ENCODE data around the gene ZFP14.
"Not testable (repeated sequence)": the region's sequence is repeated elsewhere in the genome, so short reads cannot be mapped to it uniquely, and the experiment has no call there.

The ZFP14 gene

DNA sequence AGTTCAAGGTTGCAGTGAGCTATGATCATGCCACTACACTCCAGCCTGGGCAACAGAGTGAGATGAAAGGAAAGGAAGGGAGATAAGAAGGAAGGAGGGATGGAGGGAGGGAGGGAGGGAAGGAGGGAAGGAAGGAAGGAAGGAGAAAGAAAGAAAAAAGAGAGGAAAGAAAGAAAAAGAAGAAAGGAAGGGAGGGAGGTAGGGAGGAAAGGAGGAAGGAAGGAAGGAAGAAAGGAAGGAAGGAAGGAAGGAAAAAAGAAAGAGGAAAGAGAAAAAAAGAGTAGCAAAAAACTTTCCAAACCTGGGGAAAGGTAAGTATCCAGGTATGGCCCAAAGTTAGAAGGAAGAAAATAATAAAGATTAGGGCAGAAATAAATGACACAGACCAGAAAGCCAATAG lies 7.1 kb downstream of the ZFP14 start:
- no peak for DNase-seq (ENCODE audit: low read depth, low spot score)

DNA sequence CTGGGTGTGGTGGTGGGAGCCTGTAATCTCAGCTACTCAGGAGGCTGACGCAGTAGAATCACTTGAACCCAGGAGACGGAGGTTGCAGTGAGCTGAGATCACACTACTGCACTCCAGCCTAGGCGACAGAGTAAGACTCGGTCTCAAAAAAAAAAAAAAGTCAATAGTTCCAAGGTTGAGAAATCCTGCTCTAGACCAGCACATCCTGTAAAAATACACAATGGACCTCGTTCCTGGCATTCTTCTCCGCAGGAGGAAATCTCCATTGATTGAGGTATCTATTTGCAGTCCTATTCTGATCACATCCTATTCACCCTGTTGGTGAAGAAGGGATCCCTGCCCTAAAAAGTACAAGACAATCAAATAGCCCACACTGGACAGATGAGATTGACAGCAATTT lies 15.2 kb downstream of the ZFP14 start:
- TF ChIP-seq EZH2 (IDR thresholded peaks at IDR 0.05): no peak
- TF ChIP-seq FOXP2 (optimal IDR thresholded peaks at IDR 0.05; ENCODE audit: control extremely low read depth, extremely low read length, insufficient read depth): no peak
- TF ChIP-seq POLR2AphosphoS5 (IDR thresholded peaks at IDR 0.05; ENCODE audit: borderline replicate concordance, low read depth, low read length): no peak
- Histone ChIP-seq H3K4me3 (no peak overlapping the region), H3K9ac (ENCODE audit: insufficient read length) (no peak overlapping the region), H3K36me3 (ENCODE audit: insufficient read depth, low read length) (peaks cover 38% of the 10 kb centered on the region; the same call in 1 of the 2 replicates), H3K27ac (no peak overlapping the region), H3K9me3 (ENCODE audit: low read depth, low read length) (no peaks in the 10 kb centered on the region)
- DNase-seq (ENCODE audit: low read depth, low spot score): no peak

More for the DNA sequence above, 7.1 kb downstream of the ZFP14 start:
- no peak overlapping the region for H3K9ac ChIP-seq (ENCODE audit: insufficient read length)
- H3K4me3 ChIP-seq: no peak overlapping the region
- no peak overlapping the region for H3K27ac ChIP-seq
- peaks cover 2% of the 10 kb centered on the region; the same call in 1 of the 2 replicates for H3K36me3 ChIP-seq (ENCODE audit: insufficient read depth, low read length)
- H3K9me3 ChIP-seq (ENCODE audit: low read depth, low read length): no peaks in the 10 kb centered on the region
- no peak for TF ChIP-seq FOXP2 (optimal IDR thresholded peaks at IDR 0.05; ENCODE audit: control extremely low read depth, extremely low read length, insufficient read depth)
- TF ChIP-seq POLR2AphosphoS5 (IDR thresholded peaks at IDR 0.05; ENCODE audit: borderline replicate concordance, low read depth, low read length): no peak
- no peak for TF ChIP-seq EZH2 (IDR thresholded peaks at IDR 0.05)

DNA sequence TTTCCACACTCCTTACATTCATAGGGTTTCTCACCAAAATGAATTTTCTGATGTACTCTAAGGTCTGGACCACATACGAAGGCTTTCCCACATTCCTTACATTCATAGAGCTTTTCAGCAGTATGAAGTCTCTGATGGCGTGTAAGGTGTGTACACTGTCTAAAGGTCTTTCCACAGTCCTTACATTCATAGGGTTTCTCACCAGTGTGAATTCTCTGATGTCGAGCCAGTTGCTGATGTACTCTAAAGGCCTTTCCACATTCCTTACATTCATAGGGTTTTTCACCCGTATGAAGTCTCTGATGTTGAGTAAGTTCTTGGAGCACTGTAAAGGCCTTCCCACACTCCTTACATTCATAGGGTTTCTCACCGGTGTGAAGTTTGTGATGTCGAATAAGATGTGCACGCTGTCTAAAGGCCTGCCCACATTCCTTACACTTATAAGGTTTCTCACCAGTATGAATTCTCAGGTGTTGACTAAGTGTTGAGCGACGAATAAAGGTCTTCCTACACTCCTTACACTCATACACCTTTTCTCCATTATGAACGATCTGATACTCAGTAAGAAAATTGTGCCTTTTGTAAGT lies 38.1 kb downstream of the ZFP14 start:
- no peak for TF ChIP-seq FOXP2 (optimal IDR thresholded peaks at IDR 0.05; ENCODE audit: control extremely low read depth, extremely low read length, insufficient read depth)
- no peak for TF ChIP-seq EZH2 (IDR thresholded peaks at IDR 0.05)
- TF ChIP-seq POLR2AphosphoS5 (IDR thresholded peaks at IDR 0.05; ENCODE audit: borderline replicate concordance, low read depth, low read length): no peak
- H3K27ac ChIP-seq: no peak overlapping the region
- DNase-seq (ENCODE audit: low read depth, low spot score): no peak
- H3K9ac ChIP-seq (ENCODE audit: insufficient read length): no peak overlapping the region
- H3K9me3 ChIP-seq (ENCODE audit: low read depth, low read length): peaks cover 11% of the 10 kb centered on the region; the same call in 1 of the 2 replicates
- H3K36me3 ChIP-seq (ENCODE audit: insufficient read depth, low read length): no peaks in the 10 kb centered on the region
- H3K4me3 ChIP-seq: no peak overlapping the region

DNA sequence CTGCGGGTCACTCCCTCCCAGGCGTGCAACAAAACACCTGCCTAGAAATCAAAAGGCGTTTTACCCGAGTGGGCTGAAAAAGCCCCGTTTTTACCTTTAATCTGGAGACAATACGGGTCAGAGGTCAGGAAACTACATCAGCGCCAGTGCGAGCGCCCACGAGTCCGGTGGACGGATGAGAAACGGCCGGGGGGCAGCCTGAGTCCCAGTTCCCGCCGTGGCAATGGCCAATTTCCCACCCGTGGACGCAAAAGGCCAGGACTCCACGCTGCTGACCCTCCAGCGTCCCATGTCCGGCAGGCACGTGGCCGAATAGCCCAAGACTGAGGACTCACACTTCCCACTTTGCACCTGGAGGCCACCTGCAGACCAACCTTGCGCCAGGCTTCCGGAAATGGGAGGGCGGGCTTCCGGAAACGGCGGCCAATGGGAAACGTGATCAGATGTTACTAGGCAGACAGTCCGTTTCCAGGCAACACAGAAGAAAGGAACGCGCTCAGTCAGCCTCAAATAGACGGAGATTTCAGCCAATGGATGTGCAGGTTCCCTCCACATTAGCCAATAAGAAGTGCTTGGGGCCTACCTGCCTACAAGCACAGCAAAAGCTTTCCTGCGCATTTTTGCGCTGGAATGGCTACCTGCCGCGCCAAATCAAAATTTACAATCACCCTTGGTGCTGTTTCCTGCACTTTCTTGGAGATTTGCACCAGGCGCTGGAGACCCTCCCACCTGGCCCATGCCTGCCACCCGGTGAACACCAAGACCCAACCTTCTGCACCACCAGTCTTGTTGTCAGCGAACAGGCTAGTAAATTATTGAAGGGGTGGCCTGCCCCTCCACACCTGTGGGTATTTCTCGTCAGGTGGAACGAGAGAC lies 47.4 kb downstream of the ZFP14 start:
- no peak for TF ChIP-seq FOXP2 (optimal IDR thresholded peaks at IDR 0.05; ENCODE audit: control extremely low read depth, extremely low read length, insufficient read depth)
- peak; percentile 79 for TF ChIP-seq POLR2AphosphoS5 (IDR thresholded peaks at IDR 0.05; ENCODE audit: borderline replicate concordance, low read depth, low read length)
- peak overlapping the region; percentile 80 for H3K9ac ChIP-seq (ENCODE audit: insufficient read length)
- H3K9me3 ChIP-seq (ENCODE audit: low read depth, low read length): no peaks in the 10 kb centered on the region; the same call in 1 of the 2 replicates
- peak overlapping the region; percentile 97 for H3K4me3 ChIP-seq
- DNase-seq (ENCODE audit: low read depth, low spot score): peak; percentile 88
- peaks cover 39% of the 10 kb centered on the region for H3K36me3 ChIP-seq (ENCODE audit: insufficient read depth, low read length)
- H3K27ac ChIP-seq: no peak overlapping the region

DNA sequence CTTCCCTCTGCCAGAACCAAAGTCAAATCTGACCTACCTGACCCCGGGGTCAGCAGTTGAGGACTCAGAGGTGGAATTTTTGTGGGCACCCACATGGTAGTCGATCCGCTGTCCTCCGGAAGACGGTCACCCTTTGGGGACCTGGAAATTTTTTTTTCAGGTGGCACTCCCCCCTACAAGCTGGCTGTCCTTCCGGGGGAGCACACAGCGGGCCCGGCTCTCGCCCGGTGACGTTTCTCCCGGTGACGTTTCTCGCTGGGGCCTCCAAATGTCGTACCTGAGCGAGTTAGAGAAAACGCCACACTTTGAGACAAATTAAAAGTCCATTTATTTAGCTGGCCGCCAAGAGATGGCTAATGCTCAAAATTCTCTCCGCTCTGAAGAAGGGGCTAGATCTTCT lies 48.8 kb downstream of the ZFP14 start:
- TF ChIP-seq EZH2 (IDR thresholded peaks at IDR 0.05): no peak
- no peak for TF ChIP-seq FOXP2 (optimal IDR thresholded peaks at IDR 0.05; ENCODE audit: control extremely low read depth, extremely low read length, insufficient read depth)
- TF ChIP-seq POLR2AphosphoS5 (IDR thresholded peaks at IDR 0.05; ENCODE audit: borderline replicate concordance, low read depth, low read length): no peak
- no peak for DNase-seq (ENCODE audit: low read depth, low spot score)
- Histone ChIP-seq H3K27ac (no peak overlapping the region), H3K4me3 (peak overlapping the region; percentile 97), H3K9ac (ENCODE audit: insufficient read length) (no peak overlapping the region), H3K36me3 (ENCODE audit: insufficient read depth, low read length) (peaks cover 53% of the 10 kb centered on the region), H3K9me3 (ENCODE audit: low read depth, low read length) (no peaks in the 10 kb centered on the region; the same call in 1 of the 2 replicates)

DNA sequence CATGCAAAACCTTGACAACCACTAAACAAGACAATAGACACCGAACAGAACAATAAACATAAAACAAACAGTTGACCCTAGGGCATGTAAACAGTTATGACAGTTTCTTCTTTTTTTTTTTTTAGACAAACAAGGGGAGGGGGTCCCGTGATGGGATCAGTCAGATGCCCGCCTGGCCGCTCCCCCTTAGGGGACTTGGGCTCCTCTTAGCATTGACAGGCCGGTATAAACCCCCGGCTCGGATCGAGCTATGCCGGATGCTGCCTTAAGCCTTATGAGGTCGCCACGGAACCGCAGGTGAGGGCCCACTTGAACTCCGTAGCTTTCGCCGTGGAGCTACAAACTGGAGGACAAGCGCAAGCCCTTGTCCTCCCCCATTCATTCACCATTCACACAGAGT lies 49.5 kb downstream of the ZFP14 start:
- H3K9me3 ChIP-seq (ENCODE audit: low read depth, low read length); H3K4me3 ChIP-seq; H3K9ac ChIP-seq (ENCODE audit: insufficient read length); H3K27ac ChIP-seq; DNase-seq (ENCODE audit: low read depth, low spot score): not testable (repeated sequence)
- peaks cover 56% of the 10 kb centered on the region for H3K36me3 ChIP-seq (ENCODE audit: insufficient read depth, low read length)

DNA sequence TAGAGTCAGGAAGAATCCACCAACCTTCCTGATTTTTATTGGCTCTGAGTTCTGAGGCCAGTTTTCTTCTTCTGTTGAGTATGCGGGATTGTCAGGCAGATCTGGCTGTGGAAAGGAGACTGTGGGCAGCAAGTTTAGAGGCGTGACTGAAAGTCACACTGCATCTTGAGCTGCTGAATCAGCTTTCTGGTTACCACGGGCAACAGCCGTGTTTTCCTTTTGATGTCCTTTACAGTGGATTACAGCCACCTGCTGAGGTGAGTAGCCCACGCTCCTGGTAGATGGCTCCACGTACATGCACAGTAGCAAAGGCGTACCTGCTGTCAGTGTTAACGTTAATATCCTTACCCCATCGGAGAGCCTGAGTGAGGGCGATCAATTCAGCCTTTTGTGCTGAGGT lies 52.4 kb downstream of the ZFP14 start:
- peaks cover 56% of the 10 kb centered on the region for H3K36me3 ChIP-seq (ENCODE audit: insufficient read depth, low read length)

DNA sequence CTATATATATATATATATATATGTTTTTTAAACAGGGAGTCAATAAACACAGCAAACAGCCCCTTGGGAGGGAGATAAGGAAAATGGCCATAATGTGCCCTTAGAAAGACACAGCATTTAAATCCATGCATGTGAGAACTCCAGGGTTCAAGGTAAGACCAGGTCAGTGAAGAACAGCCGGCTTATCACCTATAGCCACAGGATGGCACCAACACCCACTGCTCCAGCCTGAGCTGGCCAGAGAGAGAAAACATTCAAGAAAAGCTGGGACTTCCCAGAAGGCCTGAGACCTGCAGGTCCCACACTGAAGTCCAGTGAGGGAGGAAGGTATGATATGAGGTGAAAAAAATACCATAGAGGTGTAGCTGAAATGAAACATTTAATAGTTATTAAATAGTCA lies 63.8 kb downstream of the ZFP14 start:
- not testable (repeated sequence) for H3K36me3 ChIP-seq (ENCODE audit: insufficient read depth, low read length); H3K9ac ChIP-seq (ENCODE audit: insufficient read length); H3K9me3 ChIP-seq (ENCODE audit: low read depth, low read length); DNase-seq (ENCODE audit: low read depth, low spot score); H3K4me3 ChIP-seq; H3K27ac ChIP-seq

More for the DNA sequence above, 52.4 kb downstream of the ZFP14 start:
- DNase-seq (ENCODE audit: low read depth, low spot score); H3K9ac ChIP-seq (ENCODE audit: insufficient read length); H3K9me3 ChIP-seq (ENCODE audit: low read depth, low read length); H3K4me3 ChIP-seq; H3K27ac ChIP-seq: not testable (repeated sequence)

DNA sequence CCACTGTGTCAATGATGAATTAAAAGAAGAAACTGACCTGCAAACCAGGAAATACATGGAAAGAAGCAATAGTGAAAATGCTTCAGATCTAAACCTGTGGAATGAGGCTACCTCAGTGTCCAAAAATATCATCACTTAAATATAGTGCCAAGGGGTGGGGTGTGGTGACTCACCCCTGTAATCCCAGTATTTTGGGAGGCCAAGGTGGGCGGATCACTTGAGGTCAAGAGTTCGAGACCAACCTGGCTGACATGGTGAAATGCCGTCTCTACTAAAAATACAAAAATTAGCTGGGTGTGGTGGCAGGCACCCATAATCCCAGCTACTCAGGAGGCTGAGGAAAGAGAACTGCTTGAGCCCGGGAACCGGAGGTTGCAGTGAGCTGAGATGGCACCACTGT lies 64.9 kb downstream of the ZFP14 start:
- not testable (repeated sequence) for H3K36me3 ChIP-seq (ENCODE audit: insufficient read depth, low read length); H3K27ac ChIP-seq; H3K9me3 ChIP-seq (ENCODE audit: low read depth, low read length); DNase-seq (ENCODE audit: low read depth, low spot score); H3K4me3 ChIP-seq; H3K9ac ChIP-seq (ENCODE audit: insufficient read length)

DNA sequence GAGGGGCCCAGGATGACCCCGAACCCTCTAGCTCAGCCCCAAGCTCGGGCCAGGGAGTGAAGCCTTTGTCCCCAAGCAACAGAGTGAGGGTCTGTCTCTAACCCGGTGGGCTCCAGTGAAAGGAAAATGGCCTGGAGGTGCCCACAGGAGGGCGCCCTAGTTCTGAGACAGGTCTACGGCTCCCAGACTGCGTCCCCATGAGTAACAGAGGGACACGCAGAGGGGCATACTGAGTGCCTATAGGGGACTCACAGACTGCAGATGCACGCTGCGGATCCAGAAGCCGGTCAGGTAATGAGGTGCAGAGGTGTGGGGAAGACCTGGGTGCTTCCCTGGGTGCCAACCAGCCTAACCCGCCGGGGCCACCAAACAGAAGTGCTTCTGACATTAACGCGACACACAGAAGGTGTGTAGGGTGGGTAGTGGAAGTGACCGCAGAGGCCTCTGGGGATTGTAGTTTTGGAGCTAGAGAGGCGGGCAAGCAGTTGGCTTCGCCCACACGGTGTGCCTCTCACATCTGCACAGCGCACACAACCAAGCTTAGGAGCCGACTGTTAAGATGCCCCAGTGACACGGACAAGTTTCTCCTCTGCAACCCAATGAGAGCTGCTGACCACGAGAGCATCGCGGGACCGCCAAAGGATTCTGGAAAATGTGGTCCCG lies 67.8 kb downstream of the ZFP14 start:
- not testable (repeated sequence) for H3K4me3 ChIP-seq; DNase-seq (ENCODE audit: low read depth, low spot score); H3K9ac ChIP-seq (ENCODE audit: insufficient read length); H3K36me3 ChIP-seq (ENCODE audit: insufficient read depth, low read length); H3K27ac ChIP-seq; H3K9me3 ChIP-seq (ENCODE audit: low read depth, low read length)

DNA sequence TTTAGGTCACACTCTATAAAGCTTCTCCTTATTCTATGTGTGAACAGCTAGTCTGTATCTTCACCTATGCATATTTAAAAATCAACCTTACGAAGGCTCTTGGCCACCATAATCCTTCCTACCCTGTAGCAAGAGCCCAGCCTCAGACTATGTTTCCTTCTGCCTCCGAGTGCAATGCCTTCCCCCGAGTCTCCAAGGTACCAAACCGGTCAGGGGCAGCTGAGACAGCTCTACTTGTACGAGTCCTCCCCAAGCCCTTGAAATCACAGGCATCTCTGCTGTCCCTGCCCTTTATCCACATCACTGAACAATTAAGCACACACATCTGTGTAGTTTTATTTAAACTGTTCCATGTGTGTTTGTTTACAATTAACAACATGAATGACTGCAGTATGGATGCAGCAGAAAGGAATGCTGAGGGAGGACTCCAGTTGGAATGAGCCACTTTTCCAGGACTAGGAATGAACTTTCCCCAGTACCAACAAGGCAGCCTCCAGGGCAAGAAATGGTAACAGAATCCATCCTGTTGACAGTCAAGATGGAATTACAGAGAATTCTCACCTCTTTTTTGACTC lies 68.5 kb downstream of the ZFP14 start:
- H3K36me3 ChIP-seq (ENCODE audit: insufficient read depth, low read length); DNase-seq (ENCODE audit: low read depth, low spot score); H3K9ac ChIP-seq (ENCODE audit: insufficient read length); H3K9me3 ChIP-seq (ENCODE audit: low read depth, low read length); H3K27ac ChIP-seq; H3K4me3 ChIP-seq: not testable (repeated sequence)

DNA sequence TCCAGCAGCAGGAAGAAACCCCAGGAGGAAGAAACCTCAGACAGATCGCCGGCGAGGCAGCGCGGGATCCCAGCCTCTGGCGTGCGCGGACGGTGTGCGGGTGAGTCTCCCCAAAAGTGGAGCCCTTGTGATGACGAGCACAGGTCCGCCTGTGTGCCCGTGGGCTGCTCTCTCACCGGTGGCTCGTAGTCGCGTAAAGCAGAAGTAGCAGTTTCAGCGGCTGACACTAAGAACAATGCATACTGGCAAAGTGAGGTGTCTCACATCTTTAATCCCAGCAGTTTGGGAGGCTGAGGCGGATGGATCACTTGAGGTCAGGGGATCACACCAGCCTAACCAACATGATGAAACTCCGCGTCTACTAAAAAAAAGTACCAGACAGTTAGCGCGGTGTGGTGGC lies 69.2 kb downstream of the ZFP14 start:
- not testable (repeated sequence) for DNase-seq (ENCODE audit: low read depth, low spot score); H3K27ac ChIP-seq; H3K9me3 ChIP-seq (ENCODE audit: low read depth, low read length); H3K36me3 ChIP-seq (ENCODE audit: insufficient read depth, low read length); H3K9ac ChIP-seq (ENCODE audit: insufficient read length); H3K4me3 ChIP-seq

Data from SK-N-MC (cell line).